HCT116 (cell line): Measurements from ENCODE around the gene TMEM151A.

Experiments used
- ATF3 ChIP-seq: IDR thresholded peaks from 2 replicates; pipeline ENCODE4 v1.6.1; 2012
- EZH2 ChIP-seq: fragments of 200-600 bp; sonication (generic); IDR thresholded peaks from 2 replicates; pipeline ENCODE4 v1.6.1; 2017; ENCODE audit warnings: antibody characterized with exemption, mixed run types
- EZH2phosphoT487 ChIP-seq: fragments of 200-600 bp; IDR thresholded peaks from 2 replicates; pipeline ENCODE4 v1.6.1; 2018; ENCODE audit warnings: antibody characterized with exemption, borderline replicate concordance
- POLR2A ChIP-seq: IDR thresholded peaks from 2 replicates; pipeline ENCODE4 v1.7.0; 2011; ENCODE audit warnings: borderline replicate concordance; ENCODE audit not compliant: insufficient read depth, insufficient read length; ENCODE audit errors: extremely low read depth
- POLR2AphosphoS5 ChIP-seq: IDR thresholded peaks from 2 replicates; pipeline ENCODE4 v1.6.1; 2011; ENCODE audit warnings: mild to moderate bottlenecking, low read depth, low read length, moderate library complexity
- RAD21 ChIP-seq: IDR thresholded peaks from 2 replicates; pipeline ENCODE4 v1.6.1; 2012; ENCODE audit warnings: low read depth, mild to moderate bottlenecking
- REST ChIP-seq: IDR thresholded peaks from 2 replicates; pipeline ENCODE4 v1.6.1; 2012; ENCODE audit warnings: low read depth
- SP1 ChIP-seq: IDR thresholded peaks from 2 replicates; pipeline ENCODE4 v1.6.1; 2012; ENCODE audit warnings: low read depth
- SRF ChIP-seq: IDR thresholded peaks from 2 replicates; pipeline ENCODE4 v1.6.1; 2012; ENCODE audit warnings: low read depth
- ZFX ChIP-seq: fragments of 450-650 bp; IDR thresholded peaks from 2 replicates; pipeline ENCODE4 v1.6.1; 2017
- ZNF274 ChIP-seq: fragments of 200-500 bp; sonication (Bioruptor generic); IDR thresholded peaks from 2 replicates; pipeline ENCODE4 v1.6.1; 2014; ENCODE audit warnings: mild to moderate bottlenecking, low read depth, low read length, inconsistent platforms
- TF ChIP-seq, protein P1 (sequence below), 3 experiments: fragments of 200-600 bp in 1 of 3; sonication (generic) in 1 of 3; IDR thresholded peaks in 2 of 3; conservative IDR thresholded peaks in 1 of 3; 2 replicates each; pipeline ENCODE4 v1.5.1; 2012 to 2017; ENCODE audit warnings: low read depth in 2 of 3, low read length in 2 of 3, antibody characterized with exemption in 1 of 3, borderline replicate concordance in 1 of 3, control low read depth in 1 of 3, mild to moderate bottlenecking in 1 of 3, mixed read lengths in 1 of 3, mixed run types in 1 of 3, moderate library complexity in 1 of 3; ENCODE audit not compliant: insufficient read depth in 1 of 3
- TF ChIP-seq, protein P2 (sequence below): IDR thresholded peaks from 2 replicates; pipeline ENCODE4 v1.6.1; 2012

DNA sequence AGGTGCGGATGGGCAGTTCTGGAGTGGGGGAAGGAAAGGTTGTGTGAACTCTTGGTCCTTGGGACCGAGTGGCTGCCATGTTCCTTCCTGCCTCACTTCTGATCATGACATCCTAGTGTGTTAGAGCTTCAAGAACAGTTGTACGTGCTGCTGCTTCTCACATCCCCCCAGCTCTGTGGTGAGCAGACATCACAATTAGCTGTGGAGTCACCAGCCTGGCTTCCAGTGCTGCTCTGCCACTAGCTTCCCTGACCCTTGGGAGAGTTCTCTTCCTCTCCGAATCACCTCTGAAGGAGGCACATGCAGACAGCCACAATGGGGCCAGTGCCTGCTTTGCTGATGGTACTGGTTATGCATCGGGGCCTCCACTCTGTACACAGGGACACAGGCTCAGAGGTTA is 29.5 kb upstream of the TMEM151A start:
- TF ChIP-seq, protein P1, sequence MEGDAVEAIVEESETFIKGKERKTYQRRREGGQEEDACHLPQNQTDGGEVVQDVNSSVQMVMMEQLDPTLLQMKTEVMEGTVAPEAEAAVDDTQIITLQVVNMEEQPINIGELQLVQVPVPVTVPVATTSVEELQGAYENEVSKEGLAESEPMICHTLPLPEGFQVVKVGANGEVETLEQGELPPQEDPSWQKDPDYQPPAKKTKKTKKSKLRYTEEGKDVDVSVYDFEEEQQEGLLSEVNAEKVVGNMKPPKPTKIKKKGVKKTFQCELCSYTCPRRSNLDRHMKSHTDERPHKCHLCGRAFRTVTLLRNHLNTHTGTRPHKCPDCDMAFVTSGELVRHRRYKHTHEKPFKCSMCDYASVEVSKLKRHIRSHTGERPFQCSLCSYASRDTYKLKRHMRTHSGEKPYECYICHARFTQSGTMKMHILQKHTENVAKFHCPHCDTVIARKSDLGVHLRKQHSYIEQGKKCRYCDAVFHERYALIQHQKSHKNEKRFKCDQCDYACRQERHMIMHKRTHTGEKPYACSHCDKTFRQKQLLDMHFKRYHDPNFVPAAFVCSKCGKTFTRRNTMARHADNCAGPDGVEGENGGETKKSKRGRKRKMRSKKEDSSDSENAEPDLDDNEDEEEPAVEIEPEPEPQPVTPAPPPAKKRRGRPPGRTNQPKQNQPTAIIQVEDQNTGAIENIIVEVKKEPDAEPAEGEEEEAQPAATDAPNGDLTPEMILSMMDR (IDR thresholded peaks at IDR 0.05 in 2 of 3, conservative IDR thresholded peaks at IDR 0.05 in 1 of 3; ENCODE audit: borderline replicate concordance in 1 of 3, insufficient read depth in 1 of 3, low read depth in 2 of 3, low read length in 2 of 3): no peak
- TF ChIP-seq POLR2A (no peak), POLR2AphosphoS5 (no peak), SP1 (no peak), EZH2phosphoT487 (no peak), ATF3 (no peak), SRF (no peak), REST (no peak), EZH2 (no peak), ZFX (no peak), RAD21 (no peak), ZNF274 (no peak)
- TF ChIP-seq, protein P2, sequence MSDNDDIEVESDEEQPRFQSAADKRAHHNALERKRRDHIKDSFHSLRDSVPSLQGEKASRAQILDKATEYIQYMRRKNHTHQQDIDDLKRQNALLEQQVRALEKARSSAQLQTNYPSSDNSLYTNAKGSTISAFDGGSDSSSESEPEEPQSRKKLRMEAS: no peak
